Neural progenitor cell (in vitro differentiated cells): ENCODE data around the gene LACTBL1. TPM values are rescaled to one million over a fixed set of nuclear protein-coding genes. Genes with fewer than 3 reads are reported as not detected.

Source experiments
- DNase-seq: peaks from one replicate; pipeline ENCODE4 v3.0.0-alpha.2; 2016; ENCODE audit warnings: low spot score
- H2AFZ ChIP-seq: fragments of 200-600 bp; sonication (generic); replicated peaks from 2 replicates; pipeline ENCODE4 v1.6.1; 2016; ENCODE audit warnings: antibody characterized with exemption
- H3F3A ChIP-seq: fragments of 200-600 bp; sonication (generic); 2 replicates; pipeline ENCODE4 v1.6.1; 2016; ENCODE audit warnings: antibody characterized with exemption, low read depth
- H3K27ac ChIP-seq: fragments of 200-600 bp; sonication (generic); 2 replicates; pipeline ENCODE4 v1.5.1; 2016; ENCODE audit warnings: mild to moderate bottlenecking
- H3K27me3 ChIP-seq: fragments of 200-600 bp; sonication (generic); 2 replicates; pipeline ENCODE4 v1.6.1; 2016; ENCODE audit warnings: mild to moderate bottlenecking, moderate library complexity
- H3K36me3 ChIP-seq: fragments of 200-600 bp; sonication (generic); 2 replicates; pipeline ENCODE4 v1.5.1; 2016
- H3K4me1 ChIP-seq: fragments of 200-600 bp; sonication (generic); 2 replicates; pipeline ENCODE4 v1.6.1; 2016; ENCODE audit warnings: mixed run types
- H3K4me2 ChIP-seq: fragments of 200-600 bp; sonication (generic); 2 replicates; pipeline ENCODE4 v1.6.1; 2016
- H3K4me3 ChIP-seq: fragments of 200-600 bp; sonication (generic); 2 replicates; pipeline ENCODE4 v1.5.1; 2016
- H3K79me2 ChIP-seq: fragments of 200-600 bp; sonication (generic); 2 replicates; pipeline ENCODE4 v1.6.1; 2016; ENCODE audit warnings: low read depth
- H3K9ac ChIP-seq: fragments of 200-600 bp; sonication (generic); 2 replicates; pipeline ENCODE4 v1.6.1; 2016
- H3K9me3 ChIP-seq: fragments of 200-600 bp; sonication (generic); 2 replicates; pipeline ENCODE4 v1.5.1; 2016; ENCODE audit warnings: low read depth
- H4K20me1 ChIP-seq: fragments of 200-600 bp; sonication (generic); 2 replicates; pipeline ENCODE4 v1.6.1; 2016; ENCODE audit warnings: low read depth
- H3K27ac Mint-ChIP-seq: 3 replicates; pipeline ENCODE4 v1.8.0; 2021; ENCODE audit warnings: mixed read lengths
- H3K27me3 Mint-ChIP-seq: 2 replicates; pipeline ENCODE4 v1.8.0; 2022; ENCODE audit warnings: low read depth, mild to moderate bottlenecking, inconsistent platforms, moderate library complexity, mixed read lengths; ENCODE audit not compliant: insufficient read depth
- H3K36me3 Mint-ChIP-seq: 3 replicates; pipeline ENCODE4 v1.8.0; 2021; ENCODE audit warnings: mixed read lengths
- H3K4me1 Mint-ChIP-seq: 3 replicates; pipeline ENCODE4 v1.8.0; 2021; ENCODE audit warnings: mixed read lengths
- H3K4me3 Mint-ChIP-seq: 3 replicates; pipeline ENCODE4 v1.8.0; 2021; ENCODE audit warnings: mild to moderate bottlenecking, moderate library complexity, mixed read lengths
- H3K9me3 Mint-ChIP-seq: 3 replicates; pipeline ENCODE4 v1.8.0; 2020; ENCODE audit warnings: mixed read lengths
- CTCF ChIP-seq: fragments of 200-600 bp; sonication (generic); IDR thresholded peaks from 2 replicates; pipeline ENCODE4 v1.5.1; 2017; ENCODE audit warnings: antibody characterized with exemption, mild to moderate bottlenecking
- EZH2 ChIP-seq: fragments of 200-600 bp; sonication (generic); IDR thresholded peaks from 2 replicates; pipeline ENCODE4 v1.6.1; 2017; ENCODE audit warnings: antibody characterized with exemption, mild to moderate bottlenecking, moderate library complexity
- EZH2phosphoT487 ChIP-seq: fragments of 200-600 bp; sonication (generic); IDR thresholded peaks from 2 replicates; pipeline ENCODE4 v1.6.1; 2017; ENCODE audit warnings: antibody characterized with exemption
- total RNA-seq: library from RNA; depleted of rRNA; stranded (reverse); fragments of >200 nt; gene quantifications from 2 replicates; pipeline ENCODE4 v1.2.3, GENCODE V29; 2015; ENCODE audit warnings: low replicate concordance

LACTBL1 gene
- total RNA-seq, 1 donor from 2014 or later, result not detected

- peaks cover 20% of the 10 kb centered on the region for H3K4me1 ChIP-seq
- H3K9me3 ChIP-seq, result no peaks in the 10 kb centered on the region
- no peak overlapping the region for H3K4me3 Mint-ChIP-seq
- H3K4me3 ChIP-seq, result no peak overlapping the region
- H3K27me3 Mint-ChIP-seq, result no peaks in the 10 kb centered on the region
- no peaks in the 10 kb centered on the region for H3K9me3 Mint-ChIP-seq
- H3K36me3 ChIP-seq, result no peaks in the 10 kb centered on the region
- H3K4me1 Mint-ChIP-seq, result peaks cover 25% of the 10 kb centered on the region
- no peak overlapping the region for H3K9ac ChIP-seq
- H3F3A ChIP-seq, result peaks cover 5% of the 10 kb centered on the region
- no peaks in the 10 kb centered on the region for H3K27me3 ChIP-seq
- H3K4me2 ChIP-seq, result no peak overlapping the region
- no peaks in the 10 kb centered on the region for H4K20me1 ChIP-seq
- peak overlapping the region; percentile 75 for H2AFZ ChIP-seq
- TF ChIP-seq CTCF (no peak), EZH2 (no peak), EZH2phosphoT487 (no peak)
- peak overlapping the region; percentile 1 for H3K27ac Mint-ChIP-seq
- no peak for DNase-seq
- no peaks in the 10 kb centered on the region for H3K36me3 Mint-ChIP-seq
- H3K27ac ChIP-seq, result no peak overlapping the region
- no peaks in the 10 kb centered on the region for H3K79me2 ChIP-seq
Observed at GRCh38 chr1:22976127-22976460, 3.4 kb upstream of the LACTBL1 start.

DNA sequence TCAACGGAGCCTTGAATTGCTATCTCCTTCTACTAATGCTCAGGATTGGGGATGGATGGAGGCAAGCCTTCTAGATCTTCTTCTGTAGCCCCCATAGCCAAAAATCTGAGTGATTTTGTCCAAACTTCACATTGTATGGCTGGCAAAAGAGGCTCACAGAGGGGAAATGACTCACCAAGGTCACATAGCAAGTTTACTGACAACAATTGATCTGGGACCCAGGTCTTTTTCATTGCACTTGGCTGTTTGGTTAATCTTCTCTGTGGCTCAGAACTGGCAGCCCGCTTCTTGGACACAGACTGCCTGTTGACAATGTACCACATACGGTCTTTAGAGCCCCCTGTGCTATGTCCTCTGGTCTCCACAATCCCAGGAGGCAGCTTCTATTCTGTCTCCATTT, 3.0 kb upstream of the LACTBL1 start:
- H3K79me2 ChIP-seq, result no peaks in the 10 kb centered on the region
- peak overlapping the region; percentile 75 for H2AFZ ChIP-seq
- no peak for DNase-seq
- Mint-ChIP-seq H3K27me3 (no peaks in the 10 kb centered on the region), H3K36me3 (no peaks in the 10 kb centered on the region), H3K9me3 (no peaks in the 10 kb centered on the region), H3K4me1 (peaks cover 25% of the 10 kb centered on the region), H3K27ac (no peak overlapping the region), H3K4me3 (no peak overlapping the region)
- no peaks in the 10 kb centered on the region for H3K9me3 ChIP-seq
- H3K9ac ChIP-seq, result no peak overlapping the region
- H3K4me1 ChIP-seq, result peaks cover 23% of the 10 kb centered on the region
- H4K20me1 ChIP-seq, result no peaks in the 10 kb centered on the region
- H3K27ac ChIP-seq, result no peak overlapping the region
- no peaks in the 10 kb centered on the region for H3K27me3 ChIP-seq
- no peaks in the 10 kb centered on the region for H3K36me3 ChIP-seq
- no peak overlapping the region for H3K4me3 ChIP-seq
- H3K4me2 ChIP-seq, result no peak overlapping the region
- no peak for TF ChIP-seq CTCF
- TF ChIP-seq EZH2phosphoT487, result no peak
- TF ChIP-seq EZH2, result no peak
- H3F3A ChIP-seq, result peaks cover 5% of the 10 kb centered on the region

- H3K4me2 ChIP-seq, result no peak overlapping the region
- peaks cover 23% of the 10 kb centered on the region for H3K4me1 ChIP-seq
- peaks cover under 1% of the 10 kb centered on the region for H3K9me3 Mint-ChIP-seq
- H3K4me1 Mint-ChIP-seq, result peaks cover 29% of the 10 kb centered on the region
- peaks cover 24% of the 10 kb centered on the region for H3K27me3 ChIP-seq
- no peak overlapping the region for H3K27ac ChIP-seq
- no peak overlapping the region for H3K27ac Mint-ChIP-seq
- no peak overlapping the region for H3K9ac ChIP-seq
- no peaks in the 10 kb centered on the region for H3K9me3 ChIP-seq
- TF ChIP-seq EZH2 (no peak), EZH2phosphoT487 (no peak), CTCF (no peak)
- no peaks in the 10 kb centered on the region for H3K79me2 ChIP-seq
- H3K4me3 Mint-ChIP-seq, result no peak overlapping the region
- H3K36me3 Mint-ChIP-seq, result no peaks in the 10 kb centered on the region
- H2AFZ ChIP-seq, result no peak overlapping the region
- DNase-seq, result no peak
- H3K36me3 ChIP-seq, result no peaks in the 10 kb centered on the region
- no peaks in the 10 kb centered on the region for H4K20me1 ChIP-seq
- H3K27me3 Mint-ChIP-seq, result no peaks in the 10 kb centered on the region
- peaks cover 5% of the 10 kb centered on the region for H3F3A ChIP-seq
- no peak overlapping the region for H3K4me3 ChIP-seq
Observed at GRCh38 chr1:22971611-22972405, 858 bp downstream of the LACTBL1 start.
